ENCODE results near the gene CLINT1.
"Not testable (repeated sequence)": the region's sequence is repeated elsewhere in the genome, so short reads cannot be mapped to it uniquely, and the experiment has no call there.

Gene CLINT1

DNA sequence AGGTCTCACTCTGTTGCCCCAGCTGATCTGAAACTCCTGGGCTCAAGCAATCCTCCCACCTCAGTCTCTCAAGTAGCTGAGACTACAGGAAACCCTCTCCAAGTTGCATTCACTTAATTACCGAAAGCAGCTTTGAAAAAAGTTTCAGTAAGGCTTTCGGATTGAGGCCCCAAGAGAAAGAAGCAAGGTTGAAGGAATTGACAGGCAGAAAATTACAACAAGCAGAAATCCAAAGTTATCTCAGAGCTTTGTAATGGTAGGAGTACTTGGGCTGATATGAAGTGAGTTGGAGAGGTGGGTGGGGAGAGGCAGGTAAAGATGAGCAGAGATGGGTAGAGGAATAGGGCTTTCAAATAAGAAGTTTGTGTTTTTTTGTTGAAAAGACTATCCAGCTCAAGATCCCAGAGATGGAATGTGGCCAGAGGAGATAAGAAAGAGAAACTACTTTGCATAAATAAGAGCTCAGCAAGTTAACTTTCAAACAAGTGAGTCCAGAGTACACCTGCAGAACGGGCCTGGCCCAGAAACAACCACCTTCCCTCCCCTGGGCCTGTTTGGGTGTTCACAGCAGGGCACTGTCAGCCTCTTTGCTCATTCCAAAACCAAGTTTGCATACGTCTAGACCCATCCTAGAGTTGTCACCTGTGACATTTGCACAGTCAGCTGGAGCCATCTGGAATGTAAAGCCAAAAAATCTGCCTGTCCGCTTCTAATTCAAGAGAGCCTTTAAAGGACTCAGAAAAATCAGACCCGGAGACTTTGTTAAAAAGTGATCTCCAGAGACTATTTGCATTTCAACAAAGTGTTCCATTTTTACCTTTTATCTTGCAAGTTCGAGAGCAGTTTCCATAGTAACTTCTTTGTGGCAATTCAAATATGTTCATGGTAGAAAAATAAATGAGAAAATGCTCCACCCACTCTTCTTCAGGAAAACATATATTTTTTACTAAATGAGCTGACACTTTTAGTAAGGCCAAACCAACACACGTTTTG lies 2.2 kb upstream of the CLINT1 start:
- DNase-seq: no peak

DNA sequence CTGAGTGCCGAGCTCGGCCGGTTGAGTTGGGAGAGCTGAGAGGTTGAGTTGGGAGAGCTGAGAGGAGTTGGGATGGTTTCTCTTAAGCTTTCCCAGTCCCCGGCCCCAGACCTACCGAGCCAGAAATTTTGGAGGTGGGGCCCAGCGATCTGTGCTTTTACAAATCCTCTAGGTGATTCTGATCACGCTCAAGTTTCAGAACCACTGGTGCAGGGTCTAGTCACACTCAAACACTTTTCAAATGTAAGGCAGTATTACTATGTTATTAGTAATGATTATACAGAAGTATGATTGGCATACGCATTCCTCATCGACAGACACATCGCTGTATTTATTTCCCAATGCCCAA lies 256 bp upstream of the CLINT1 start:
- DNase-seq: no peak

DNA sequence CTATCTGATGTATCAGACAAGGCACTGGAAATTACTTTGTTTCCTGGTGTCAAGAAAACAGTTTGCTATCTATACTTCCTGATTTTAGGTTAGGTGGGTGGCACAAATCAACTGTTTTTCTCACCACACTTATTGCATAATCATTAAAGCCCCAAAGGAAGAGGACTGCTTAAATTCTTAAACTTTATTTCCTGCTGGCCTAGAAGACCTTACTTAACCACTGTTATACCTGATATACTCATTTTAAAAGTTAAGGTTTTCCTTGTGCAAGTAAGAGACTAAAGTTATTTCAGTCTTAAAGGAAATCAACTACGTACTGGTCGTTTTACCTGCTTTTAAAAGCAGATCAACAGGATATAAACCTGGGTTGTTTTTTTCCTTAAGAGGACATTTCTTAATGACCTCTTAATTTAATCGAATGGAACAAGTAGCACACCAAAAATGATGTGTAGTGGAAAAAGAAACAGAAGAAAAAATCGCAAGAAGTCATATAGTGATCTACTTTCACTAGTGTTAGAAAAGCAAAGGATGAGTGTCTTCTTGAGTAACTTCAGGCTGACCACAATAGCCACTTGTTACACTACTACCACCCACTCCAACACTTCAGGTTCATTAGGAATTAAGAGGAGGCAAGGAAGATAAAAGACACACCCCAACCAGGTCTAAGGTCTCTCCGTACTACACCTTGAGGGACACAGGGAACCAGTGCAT lies 974 bp downstream of the CLINT1 start:
- no peak for DNase-seq

DNA sequence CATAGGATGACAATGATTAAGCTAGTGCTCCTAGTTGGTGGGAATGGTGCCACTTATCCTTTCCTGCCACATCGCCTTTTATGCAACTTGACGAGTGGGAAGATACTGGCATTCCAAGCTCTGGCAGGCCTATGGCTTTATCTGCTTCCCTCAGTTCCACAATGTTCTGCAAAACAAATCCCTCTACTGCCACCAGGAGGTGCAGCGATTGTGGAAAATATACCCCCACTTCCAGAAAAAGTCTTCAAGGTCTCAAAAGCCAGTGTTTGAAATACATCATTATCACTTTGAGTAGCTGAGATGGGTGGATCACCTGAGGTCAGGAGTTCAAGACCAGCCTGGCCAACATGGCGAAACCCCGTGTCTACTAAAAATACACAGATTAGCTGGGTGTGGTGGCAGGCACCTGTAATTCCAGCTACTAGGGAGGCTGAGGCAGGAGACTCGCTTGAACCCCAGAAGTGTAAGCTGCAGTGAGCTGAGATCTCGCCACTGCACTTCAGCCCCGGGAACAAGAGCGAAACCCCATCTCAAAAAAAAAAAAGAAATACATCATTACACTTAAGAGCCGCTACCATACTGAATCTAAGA lies 3.4 kb downstream of the CLINT1 start:
- DNase-seq: no peak

DNA sequence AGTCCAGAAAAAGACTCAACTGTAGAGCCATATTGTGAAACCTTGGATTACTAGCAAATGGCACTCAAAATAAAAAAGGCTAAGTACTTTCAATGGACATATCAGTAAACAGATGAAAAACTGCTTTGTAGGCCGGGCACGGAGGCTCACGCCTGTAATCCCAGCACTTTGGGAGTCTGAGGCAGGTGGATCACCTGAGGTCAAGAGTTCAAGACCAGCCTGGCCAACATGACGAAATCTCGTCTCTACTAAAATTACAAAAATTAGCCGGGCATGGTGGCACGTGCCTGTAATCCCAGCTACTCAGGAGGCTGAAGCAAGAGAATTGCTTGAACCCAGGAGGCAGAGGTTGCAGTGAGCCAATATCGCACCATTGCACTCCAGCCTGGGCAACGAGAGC lies 5.6 kb downstream of the CLINT1 start:
- DNase-seq: not testable (repeated sequence)

DNA sequence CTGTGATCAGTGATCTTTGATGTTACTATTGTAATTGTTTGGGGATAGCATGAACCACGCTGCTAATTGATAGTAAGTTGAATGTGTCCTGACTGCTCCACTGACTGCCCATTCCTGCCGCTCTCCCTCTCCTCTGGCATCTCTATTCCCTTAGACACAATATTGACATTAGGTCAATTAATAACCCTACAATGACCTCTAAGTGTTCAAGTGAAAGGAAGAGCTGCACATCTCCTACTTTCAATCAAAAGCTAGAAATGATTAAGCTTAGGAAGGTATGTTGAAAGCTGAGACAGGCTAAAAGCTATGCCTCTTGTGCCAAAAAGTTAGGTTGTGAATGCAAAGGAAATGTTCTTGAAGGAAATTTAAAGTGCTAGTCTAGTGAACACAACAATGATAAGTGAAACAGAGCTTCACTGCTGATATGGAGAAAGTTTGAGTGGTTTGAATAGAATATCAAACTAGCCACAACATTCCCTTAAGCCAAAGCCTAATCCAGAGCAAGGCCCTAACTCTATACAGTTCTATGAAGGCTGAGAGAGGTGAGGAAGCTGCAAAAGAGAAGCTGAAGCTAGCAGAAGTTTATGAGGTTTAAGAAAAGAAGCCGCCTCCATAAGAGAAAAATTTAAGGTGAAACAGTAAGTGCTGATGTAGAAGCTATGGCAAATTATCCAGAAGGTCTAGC lies 12.9 kb downstream of the CLINT1 start:
- no peak for DNase-seq

DNA sequence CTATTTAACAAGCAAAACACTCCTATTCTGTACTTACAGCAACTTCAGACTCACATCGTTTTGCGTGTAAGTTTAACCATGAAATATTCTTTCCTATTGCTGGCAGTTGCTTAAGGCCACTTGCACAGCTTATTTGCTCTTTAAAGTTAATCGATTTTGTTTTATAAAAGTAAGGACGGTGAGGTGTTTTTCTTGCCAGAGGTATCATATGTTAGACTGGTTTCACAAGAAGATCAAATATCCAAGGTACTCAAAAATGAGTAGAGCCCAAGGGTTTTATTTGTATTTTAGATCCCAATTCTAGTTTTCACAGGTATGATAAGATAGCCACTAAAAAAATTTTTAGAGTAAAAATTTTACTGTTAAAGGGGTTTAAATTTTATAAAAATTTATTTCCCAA lies 16.2 kb downstream of the CLINT1 start:
- DNase-seq: no peak

DNA sequence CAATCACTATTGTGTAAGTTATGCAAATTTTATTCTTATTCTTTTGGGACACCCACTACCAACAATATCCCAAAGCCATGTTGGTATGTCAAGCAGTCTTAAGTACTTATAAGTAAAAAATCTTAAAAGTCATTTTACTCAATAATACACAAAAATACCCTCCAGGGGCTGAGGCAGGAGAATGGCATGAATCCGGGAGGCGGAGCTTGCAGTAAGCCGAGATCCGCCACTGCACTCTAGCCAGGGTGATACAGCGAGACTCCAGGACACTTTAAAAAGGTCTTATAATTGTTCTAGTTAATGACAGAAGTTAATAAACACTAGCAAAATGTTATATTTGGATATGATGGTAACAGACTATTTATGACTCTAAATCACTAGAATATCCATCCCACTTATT lies 16.8 kb downstream of the CLINT1 start:
- DNase-seq: no peak

DNA sequence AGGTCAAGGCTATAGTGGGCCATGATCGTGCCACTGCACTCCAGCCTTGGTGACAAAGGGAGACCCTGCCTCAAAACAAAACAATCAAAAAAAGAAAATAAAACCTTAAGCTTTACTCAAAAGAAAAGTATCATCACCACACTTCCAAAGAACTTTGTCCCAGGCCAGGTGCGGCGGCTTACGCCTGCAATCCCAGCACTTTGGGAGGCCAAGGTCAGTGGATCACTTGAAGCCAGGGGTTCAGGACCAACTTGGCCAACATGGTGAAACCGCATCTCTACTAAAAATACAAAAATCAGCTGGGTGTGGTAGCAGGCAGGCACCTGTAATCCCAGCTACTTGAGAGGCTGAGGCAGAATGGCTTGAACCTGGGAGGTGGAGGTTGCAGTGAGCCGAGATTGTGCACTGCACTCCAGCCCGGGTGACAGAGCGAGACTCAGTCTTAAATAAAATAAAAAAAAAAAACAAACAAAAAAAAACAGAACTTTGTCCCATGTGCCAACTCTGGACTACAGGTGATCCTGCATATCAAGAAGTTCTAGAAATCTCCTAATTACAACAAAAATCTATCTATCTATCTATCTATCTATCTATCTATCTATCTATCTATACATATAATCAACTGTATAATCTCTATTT lies 19.7 kb downstream of the CLINT1 start:
- no peak for DNase-seq

DNA sequence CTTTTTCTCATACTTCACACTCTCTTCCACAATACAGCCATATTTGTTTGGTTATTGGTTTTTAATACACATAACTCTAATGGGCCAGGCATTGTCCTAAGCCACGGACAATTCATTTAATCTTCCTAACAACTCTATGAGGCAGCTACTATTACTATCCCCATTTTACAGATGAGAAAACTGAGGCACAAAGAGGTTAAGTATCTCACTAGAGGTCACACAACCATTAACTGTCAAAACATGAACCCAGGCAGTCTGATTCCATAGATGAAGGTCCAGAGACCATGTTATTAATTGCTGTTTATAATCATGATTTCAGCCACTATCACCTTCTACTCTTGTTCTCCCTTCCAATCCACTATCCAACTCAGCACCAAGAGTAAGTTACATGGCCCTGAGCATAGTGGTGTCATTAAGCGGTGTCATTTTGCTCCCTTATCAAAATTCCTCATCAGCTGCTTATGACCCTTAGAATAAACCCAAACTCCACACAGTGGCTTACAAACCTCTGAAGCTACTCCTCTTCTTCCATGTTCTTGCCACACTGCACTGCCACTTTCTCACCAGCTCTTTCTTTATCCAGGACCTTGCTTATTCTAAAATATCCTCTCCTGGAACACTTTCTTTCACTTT lies 22.7 kb downstream of the CLINT1 start:
- DNase-seq: no peak

DNA sequence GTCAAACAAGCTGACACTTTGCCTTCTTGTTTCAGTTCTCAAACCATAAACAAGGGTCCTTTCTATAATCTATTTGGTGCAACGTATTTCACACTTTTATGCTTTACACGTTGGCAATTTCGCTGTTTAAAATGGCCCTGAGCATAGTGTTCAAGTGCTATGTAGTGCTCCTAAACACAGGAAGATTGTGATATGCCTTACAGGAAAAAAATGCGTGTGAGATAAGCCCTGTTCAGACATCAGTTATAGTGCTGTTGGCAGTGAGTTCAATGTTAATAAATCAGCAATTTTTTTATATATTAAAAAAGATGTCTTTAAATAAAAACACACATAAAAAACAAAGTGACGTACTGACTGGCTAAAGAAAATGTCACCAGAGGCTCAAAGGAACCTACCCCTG lies 23.9 kb downstream of the CLINT1 start:
- no peak for DNase-seq

DNA sequence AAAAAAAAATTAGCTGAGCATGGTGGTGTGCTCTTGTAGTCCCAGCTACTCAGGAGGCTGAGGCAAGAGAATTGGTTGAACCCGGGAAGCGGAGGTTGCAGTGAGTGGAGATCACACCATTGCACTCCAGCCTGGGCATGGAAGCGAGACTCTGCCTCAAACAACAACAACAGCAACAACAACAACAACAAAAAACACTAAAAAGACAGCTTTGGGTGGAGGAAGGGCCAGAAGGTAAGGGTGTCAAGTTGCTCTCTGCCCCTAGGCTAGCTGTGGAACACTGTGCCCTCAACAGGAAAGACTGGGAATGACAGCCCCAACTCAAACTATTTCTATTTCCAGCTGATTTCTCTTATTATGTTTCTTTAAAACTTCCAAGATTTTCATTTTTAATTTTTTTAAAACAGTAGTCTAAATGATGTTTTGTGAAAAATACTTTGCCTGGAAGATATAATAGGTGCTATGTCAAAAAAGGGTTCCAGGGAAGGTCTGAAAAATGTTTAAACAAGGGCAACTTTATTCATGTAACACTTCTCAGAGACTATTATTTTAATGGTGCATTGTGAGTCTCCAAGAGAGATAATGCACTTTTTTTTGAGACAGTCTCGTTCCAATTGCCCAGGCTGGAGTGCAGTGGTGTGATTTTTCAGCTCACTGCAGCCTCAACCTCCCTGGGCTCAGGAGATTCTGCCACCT lies 29.9 kb downstream of the CLINT1 start:
- no peak for DNase-seq

DNA sequence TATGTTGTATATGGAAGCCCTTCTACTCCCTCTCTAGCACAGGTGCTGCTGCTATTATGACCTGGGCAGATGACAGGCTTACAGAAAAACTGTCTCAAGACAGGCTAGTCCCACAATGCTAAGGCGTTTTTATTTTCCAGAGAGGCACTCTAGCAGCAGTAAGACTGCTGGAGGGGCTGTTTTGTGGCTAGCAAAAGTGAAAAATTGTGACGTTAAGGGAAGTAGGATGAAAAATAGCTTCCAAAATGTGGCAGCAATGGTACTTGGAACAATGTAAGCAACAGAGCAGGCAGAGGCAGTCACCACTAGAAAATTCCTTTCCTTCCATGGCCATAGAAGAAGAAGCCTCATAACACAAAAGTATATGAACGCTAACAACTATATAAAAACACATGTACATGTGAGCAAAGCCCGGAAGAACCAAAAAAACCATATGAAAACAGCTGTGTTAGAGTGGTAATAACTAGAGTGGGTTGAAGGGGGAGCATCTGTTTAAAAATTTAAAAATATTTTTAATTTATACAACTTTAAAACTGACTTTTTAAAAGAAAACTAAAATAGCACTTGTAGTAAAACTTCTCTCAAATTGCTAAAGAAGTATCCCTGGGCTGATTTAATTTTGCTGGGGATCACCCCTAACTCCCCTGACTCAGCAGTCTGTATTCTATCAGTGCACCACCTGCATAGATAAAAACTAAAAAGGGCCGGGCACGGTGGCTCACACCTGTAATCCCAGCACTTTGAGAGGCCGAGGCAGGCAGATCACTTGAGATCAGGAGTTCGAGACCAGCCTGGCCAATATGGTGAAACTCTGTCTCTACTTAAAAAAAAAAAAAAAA lies 30.6 kb downstream of the CLINT1 start:
- DNase-seq: no peak

DNA sequence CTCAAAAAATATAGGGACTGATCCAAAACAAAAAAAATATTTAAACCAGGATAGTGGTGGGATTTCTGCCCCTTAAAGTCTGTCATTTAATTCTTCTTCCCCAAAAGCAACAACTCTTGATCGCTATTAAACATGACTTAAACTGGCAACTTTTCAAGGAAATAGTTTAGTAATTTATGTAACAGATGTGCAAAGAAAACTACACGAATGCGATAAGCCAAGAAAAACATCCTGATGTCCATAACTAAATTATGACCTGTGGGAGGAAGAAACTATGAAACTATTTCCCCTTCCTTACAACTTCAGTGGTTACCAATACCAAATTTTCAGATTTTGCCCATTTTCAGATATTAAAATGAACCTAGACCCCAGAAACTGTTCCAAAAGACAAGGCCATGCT lies 31.5 kb downstream of the CLINT1 start:
- no peak for DNase-seq

DNA sequence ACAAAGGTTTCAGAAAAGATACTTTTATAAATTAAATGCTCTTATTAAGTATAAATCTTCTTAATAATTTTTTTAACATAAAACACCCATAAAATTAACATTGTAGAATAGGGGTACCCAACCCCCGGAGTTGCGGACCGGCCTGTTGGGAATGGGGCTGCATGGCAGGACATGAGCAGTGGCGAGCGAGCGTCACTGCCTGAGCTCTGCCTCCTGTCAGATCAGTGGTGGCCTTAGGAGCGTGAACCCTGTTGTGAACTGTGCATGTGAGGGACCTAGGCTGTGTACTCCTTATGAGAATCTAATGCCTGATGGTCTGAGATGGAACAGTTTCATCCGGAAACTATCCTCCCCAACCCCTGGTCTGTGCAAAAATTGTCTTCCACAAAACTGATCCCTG lies 35.3 kb downstream of the CLINT1 start:
- no peak for DNase-seq

DNA sequence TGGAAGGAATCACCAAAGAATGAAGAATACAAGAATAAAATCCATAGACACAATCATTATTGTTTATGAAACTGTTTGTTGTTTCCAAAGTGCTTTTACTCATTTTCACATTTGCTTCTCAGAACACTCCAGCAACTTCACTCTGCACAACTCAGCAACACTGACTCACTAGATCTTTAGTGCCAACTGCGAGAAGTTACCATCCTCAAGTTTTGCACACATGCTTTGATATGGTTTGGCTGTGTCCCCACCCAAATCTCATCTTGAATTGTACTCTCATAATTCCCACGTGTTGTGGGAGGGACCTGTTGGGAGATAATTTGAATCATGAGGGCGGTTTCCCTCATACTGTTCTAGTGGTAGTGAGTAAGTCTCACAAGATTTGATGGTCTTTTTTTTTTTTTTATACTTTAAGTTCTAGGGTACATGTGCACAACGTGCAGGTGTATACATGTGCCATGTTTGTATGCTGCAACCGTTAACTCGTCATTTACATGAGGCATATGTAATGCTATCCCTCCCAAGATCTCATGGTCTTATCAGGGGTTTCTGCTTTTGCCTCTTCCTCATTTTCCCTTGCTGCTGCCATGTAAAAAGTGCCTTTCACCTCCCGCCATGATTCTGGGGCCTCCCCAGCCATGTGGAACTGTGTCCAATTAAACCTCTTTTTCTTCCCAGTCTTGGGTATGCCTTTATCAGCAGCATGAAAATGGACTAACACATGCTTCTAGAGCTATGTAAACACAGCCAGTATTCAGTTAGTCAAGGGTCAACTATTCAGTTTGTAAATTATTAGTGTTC lies 36.9 kb downstream of the CLINT1 start:
- no peak for DNase-seq

DNA sequence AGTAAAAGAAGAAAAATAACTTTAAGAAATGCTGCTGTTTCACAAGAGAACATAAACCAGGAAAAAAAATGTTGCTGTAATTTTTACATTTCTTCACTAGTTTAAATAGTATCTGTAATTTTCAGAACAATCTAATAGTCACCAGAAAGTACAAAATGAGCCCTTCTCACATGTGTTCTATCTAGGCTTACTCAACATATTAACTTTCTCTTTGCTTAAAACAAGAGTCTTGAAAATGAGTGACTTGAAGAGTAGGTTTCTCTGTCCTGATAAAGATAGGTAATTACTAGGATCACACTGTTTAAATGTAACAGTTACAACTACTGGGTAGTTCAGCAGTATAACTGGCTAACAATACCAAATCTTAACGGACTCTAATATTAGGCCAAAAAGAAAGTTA lies 37.5 kb downstream of the CLINT1 start:
- no peak for DNase-seq

DNA sequence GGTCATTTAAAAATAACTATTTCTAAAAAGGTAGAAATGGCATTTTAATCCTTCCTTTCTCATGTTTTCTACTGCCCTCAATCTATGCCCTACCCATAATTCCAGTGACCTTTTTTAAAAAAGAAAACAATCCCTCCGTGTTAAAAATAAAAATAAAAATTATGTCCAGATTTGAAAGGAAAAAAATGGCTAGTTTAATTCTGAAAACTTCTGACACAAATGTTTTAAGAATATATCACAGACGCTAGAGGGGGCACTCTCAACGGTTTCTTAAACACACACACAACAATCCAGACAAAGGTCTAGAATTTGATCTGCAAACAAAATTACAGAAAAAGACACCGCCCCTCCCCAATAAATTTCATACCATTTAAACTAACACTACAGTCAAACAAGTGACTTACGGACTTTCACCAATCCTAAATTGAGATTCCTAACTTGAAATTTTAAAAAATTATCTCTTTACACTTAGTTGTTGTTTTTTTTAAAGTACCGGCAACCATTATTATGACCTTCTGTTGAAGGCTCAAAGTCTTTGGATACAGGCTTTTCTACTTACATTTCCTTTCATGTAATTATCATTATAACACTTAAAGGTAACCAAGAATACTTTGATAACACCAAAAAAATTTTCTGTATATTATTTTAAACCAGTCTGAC lies 38.2 kb downstream of the CLINT1 start:
- DNase-seq: no peak

DNA sequence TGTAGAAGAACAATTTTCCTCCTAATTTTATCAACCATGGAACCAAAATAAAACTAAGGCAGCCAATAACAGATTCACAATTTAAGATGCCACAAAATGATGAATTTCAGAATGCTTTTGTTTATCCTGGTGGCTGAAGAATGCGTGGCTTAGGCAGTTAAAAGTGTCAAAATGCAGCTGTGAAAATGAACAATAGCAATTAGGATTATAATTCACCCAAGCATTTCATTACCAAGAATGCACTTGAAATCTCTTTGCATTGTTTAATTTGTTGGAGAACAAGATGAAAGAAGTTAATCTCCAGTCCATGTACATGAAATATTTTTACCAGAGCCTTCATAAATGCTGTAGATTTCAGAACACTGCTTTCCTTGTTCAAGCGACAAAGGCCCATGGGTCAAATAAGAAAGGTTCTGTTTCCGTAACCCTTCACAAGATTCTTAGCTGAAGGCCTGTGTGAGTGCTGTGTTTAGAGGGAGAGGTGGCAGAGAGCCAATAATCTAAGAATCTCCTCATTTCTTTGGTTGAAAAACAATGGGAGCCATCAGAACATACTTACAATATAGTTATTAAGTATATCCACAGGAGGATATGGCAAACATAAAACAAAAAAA lies 39.3 kb downstream of the CLINT1 start:
- DNase-seq: no peak

Measured in activated naive CD4-positive, alpha-beta T cell (primary cell).